ENCODE results near the gene CELA1. TPM values are rescaled to one million over a fixed set of nuclear protein-coding genes. Genes with fewer than 3 reads are reported as not detected.

The CELA1 gene
- total and polyA plus RNA-seq, 8 donors: not detected

DNA sequence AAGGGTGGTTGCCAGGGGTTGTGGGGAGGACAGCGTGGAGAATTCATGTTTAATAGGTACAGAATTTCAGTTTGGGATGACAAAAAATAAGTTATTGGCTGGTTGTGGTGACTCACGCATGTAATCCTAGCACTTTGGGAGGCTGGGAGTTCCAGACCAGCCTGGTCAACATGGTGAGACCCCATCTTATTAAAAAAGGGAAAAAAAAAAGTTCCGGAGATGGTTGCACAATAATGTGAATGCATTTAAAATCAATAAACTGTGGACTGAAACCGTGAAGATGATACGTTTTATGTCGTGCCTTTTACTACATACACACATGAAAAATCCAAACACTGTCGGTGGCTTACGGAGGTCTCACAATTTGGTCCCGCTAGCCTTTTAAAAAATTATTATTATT, 24.2 kb upstream of the CELA1 start:
- WGBS, 2 donors: 91 to 93% methylated on average over 9 of the region's 9 CpGs
- H3K27ac ChIP-seq: no peak overlapping the region
- H3K36me3 ChIP-seq: no peaks in the 10 kb centered on the region
- FAIRE-seq: no peak
- no peak for ATAC-seq
- DNase-seq: no peak
- no peaks in the 10 kb centered on the region for H3K9me3 ChIP-seq
- no peak overlapping the region for H3K4me3 ChIP-seq
- intact Hi-C loops (cut with DNase I): no loop called here
- H3K27me3 ChIP-seq: no peaks in the 10 kb centered on the region
- peaks cover 0 to 7% (median 0%) of the 10 kb centered on the region in 3 donors for H3K4me1 ChIP-seq
- TF ChIP-seq, protein P1, sequence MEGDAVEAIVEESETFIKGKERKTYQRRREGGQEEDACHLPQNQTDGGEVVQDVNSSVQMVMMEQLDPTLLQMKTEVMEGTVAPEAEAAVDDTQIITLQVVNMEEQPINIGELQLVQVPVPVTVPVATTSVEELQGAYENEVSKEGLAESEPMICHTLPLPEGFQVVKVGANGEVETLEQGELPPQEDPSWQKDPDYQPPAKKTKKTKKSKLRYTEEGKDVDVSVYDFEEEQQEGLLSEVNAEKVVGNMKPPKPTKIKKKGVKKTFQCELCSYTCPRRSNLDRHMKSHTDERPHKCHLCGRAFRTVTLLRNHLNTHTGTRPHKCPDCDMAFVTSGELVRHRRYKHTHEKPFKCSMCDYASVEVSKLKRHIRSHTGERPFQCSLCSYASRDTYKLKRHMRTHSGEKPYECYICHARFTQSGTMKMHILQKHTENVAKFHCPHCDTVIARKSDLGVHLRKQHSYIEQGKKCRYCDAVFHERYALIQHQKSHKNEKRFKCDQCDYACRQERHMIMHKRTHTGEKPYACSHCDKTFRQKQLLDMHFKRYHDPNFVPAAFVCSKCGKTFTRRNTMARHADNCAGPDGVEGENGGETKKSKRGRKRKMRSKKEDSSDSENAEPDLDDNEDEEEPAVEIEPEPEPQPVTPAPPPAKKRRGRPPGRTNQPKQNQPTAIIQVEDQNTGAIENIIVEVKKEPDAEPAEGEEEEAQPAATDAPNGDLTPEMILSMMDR (IDR thresholded peaks at IDR 0.05): no peak

DNA sequence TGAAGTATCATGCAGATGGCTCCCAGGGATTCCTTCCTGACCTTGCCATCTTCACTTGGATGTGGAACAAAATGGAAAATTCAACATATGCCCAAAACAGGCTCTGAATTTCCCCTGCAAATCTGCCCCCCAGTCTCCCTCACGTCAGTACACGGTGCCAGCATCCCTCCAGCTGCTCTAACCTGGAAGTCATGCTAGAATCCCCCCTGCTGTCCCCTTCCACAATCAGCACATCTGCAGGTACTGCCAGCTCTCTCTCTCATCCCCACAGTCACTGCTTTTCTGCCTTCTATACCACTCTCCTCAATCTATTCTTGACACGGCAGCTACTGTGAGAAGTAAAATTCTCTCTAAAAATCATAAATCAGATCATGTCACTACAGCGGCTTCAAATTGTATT, 23.1 kb upstream of the CELA1 start:
- H3K36me3 ChIP-seq: no peaks in the 10 kb centered on the region
- intact Hi-C loops (cut with DNase I): no loop called here
- no peak overlapping the region for H3K4me3 ChIP-seq
- 94% methylated on average over 4 of the region's 4 CpGs for WGBS, 2 donors
- no peaks in the 10 kb centered on the region for H3K9me3 ChIP-seq
- DNase-seq (no peak), FAIRE-seq (no peak), ATAC-seq (no peak)
- H3K27ac ChIP-seq: no peak overlapping the region
- H3K4me1 ChIP-seq: peaks cover 0 to 7% (median 0%) of the 10 kb centered on the region in 3 donors
- TF ChIP-seq, protein P1 (IDR thresholded peaks at IDR 0.05): no peak
- H3K27me3 ChIP-seq: no peaks in the 10 kb centered on the region

GRCh38 chr12:51368640-51369517, 22.4 kb upstream of the CELA1 start:
- DNase-seq: peak in 1 of 6 donors; percentile 27

DNA sequence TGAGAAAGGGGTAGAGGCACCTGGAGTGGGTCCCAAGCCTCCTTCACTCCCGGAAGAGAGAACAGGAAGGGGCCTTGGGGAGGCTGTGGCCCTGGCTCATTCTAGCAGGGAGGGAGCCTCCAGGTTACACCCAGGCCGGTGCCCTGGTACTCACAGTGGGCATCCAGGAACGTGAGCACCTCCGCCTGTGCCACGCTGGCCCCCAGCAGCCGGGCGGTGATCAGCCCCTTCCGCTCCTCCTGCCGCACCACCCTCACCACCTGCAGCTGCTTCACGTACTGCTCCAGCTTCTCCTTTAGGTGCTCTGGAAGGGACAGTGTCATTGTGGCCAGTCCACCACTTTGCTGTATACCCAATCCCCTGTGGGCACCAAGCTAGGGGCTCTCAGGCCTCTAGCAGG, 18.8 kb upstream of the CELA1 start:
- DNase-seq (no peak), FAIRE-seq (no peak), ATAC-seq (no peak)
- Histone ChIP-seq H3K27ac (no peak overlapping the region), H3K9me3 (no peaks in the 10 kb centered on the region), H3K4me3 (no peak overlapping the region), H3K27me3 (no peaks in the 10 kb centered on the region), H3K36me3 (no peaks in the 10 kb centered on the region), H3K4me1 (peaks cover 0 to 4% (median 0%) of the 10 kb centered on the region in 3 donors)
- 94 to 95% methylated on average over 9 to 10 of the region's 10 CpGs for WGBS, 2 donors
- intact Hi-C loops (cut with DNase I): no loop called here
- TF ChIP-seq, protein P1 (IDR thresholded peaks at IDR 0.05): no peak

More at GRCh38 chr12:51368640-51369517, 22.4 kb upstream of the CELA1 start:
- Histone ChIP-seq H3K4me3 (no peak overlapping the region), H3K27me3 (no peaks in the 10 kb centered on the region), H3K27ac (no peak overlapping the region), H3K9me3 (no peaks in the 10 kb centered on the region), H3K36me3 (no peaks in the 10 kb centered on the region), H3K4me1 (peaks cover 0 to 7% (median 0%) of the 10 kb centered on the region in 3 donors)
- intact Hi-C loops (cut with DNase I): no loop called here
- ATAC-seq (peak in 3 of 4 donors; percentile 20 to 55 (median 47)), FAIRE-seq (no peak)
- TF ChIP-seq, protein P1 (IDR thresholded peaks at IDR 0.05): no peak
- WGBS, 2 donors: 77 to 84% methylated on average over 17 of the region's 17 CpGs

DNA sequence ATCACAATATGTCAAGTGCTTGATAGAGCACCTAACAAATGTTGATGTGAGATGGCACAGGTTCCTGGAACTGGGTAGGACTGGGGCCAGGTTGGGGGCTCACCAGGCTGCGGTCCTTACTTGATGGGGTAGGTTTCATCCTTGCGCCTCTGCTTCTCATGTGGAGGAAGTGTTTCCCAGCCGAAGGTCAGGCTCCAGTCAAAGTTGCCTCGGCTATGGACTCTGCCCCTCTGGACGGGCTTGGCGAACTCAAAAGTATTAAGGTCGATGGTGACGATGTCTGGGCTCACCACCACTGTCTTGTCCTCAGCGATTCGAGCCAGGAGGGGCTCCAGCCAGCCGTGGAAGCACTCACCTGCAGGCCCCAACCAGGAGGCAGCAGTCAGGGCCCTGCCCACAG, 17.5 kb upstream of the CELA1 start:
- H3K27ac ChIP-seq: no peak overlapping the region
- 87 to 90% methylated on average over 11 of the region's 11 CpGs for WGBS, 2 donors
- no peak overlapping the region for H3K4me3 ChIP-seq
- no peak for DNase-seq
- no peaks in the 10 kb centered on the region for H3K27me3 ChIP-seq
- no peak for FAIRE-seq
- intact Hi-C loops (cut with DNase I): no loop called here
- TF ChIP-seq, protein P1 (IDR thresholded peaks at IDR 0.05): no peak
- H3K9me3 ChIP-seq: no peaks in the 10 kb centered on the region
- no peaks in the 10 kb centered on the region for H3K36me3 ChIP-seq
- peaks cover 0 to 4% (median 0%) of the 10 kb centered on the region in 3 donors for H3K4me1 ChIP-seq
- ATAC-seq: no peak

Data from pancreas (tissue), 10 donors.